GM19239 (cell line): Measurements from ENCODE around the gene LEFTY1.
"Not testable (repeated sequence)": the region's sequence is repeated elsewhere in the genome, so short reads cannot be mapped to it uniquely, and the experiment has no call there.

ENCODE experiments used
- DNase-seq: peaks from one replicate; pipeline ENCODE4 v3.0.0; 2011; ENCODE audit warnings: low spot score; ENCODE audit not compliant: insufficient read length
- FAIRE-seq: peaks from 2 replicates; lab custom pipeline; 2011; peaks lifted over from hg19 to GRCh38; lab: Jason Lieb, UNC

The LEFTY1 gene

GRCh38 chr1:225890346-225891228 lies 1.6 kb upstream of the LEFTY1 start:
- no peak for FAIRE-seq
- no peak for DNase-seq

DNA sequence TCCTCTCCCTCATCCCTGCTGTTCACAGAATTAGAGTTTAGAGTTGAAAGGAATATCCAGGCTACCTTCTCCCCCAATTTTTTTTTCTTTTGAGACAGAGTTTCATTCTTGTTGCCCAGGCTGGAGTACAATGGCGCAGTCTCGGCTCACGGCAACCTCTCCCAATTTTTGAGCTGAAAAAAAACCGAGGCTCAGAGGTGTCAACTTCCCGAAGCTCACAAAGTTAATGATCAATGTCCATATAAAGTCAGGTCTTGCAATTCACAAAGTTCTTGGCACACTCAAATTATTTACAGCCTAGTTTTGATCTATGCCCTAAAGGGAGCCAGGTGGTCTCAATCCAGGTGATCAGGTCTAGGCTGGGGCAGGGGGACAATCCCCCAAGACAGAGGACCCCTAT lies 797 bp upstream of the LEFTY1 start:
- no peak for DNase-seq
- no peak for FAIRE-seq

DNA sequence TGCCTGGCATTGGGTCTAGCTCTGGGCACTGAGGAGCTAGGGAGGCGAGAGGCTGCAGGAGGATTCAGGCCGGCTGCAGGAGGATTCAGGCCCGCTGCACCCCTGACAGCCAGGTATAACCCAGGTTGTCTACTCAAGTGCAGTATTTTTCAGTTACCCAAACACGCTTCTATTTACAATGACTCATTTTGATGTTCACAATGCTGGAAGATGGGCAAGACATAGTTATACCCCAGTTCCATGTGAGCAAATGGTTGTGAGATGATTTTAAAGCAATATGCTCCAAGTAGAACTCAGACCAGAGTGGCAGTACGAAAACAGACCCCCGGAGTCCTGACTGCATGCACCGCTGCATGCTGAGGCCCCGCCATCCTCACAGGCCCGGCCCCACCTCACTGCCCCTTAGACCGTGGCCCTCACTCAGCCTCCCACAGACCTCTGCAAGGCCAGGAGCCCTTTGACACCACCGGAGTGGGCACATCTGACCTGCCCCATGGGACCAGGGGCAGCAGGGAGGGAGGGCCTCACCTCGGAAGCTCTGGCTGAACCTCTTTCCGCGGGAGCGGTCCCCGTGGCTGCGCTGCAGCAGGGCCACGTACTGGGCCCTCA lies 553 bp downstream of the LEFTY1 start:
- FAIRE-seq (no peak), DNase-seq (no peak)

DNA sequence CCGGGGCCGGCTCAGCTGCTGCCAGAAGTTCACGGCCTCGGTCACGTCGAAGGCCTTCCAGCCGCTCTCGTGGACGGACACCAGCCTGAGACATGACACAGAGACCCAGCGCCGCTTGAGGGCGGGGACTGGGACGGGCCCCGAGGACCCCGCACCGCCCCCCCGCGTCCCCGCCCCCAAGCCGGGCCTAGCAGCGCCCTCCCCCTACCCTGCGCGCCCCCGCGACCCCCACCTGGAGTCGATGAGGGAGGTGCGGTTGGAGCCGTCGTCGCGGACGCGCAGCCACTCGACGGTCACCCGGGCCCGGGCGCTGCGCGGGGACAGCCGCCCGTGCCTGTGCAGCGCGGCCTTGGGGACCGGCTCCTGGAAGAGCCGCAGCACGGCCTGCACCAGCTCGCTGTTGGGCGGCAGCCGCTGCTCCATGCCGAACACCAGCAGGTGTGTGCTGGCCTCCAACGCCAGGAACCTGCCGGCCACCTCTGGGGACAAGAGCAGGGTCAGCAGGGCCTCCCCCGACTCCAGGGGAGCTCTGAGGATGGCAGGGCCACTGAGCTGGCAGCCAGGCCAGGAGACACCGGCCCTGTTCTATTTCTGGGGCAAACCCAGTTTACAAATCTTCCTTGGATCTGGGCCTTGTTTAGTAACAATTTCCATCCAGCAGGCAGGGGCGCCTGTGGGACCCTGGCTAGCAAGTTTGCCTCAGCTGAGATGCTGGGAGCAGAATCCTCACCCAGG lies 1.2 kb downstream of the LEFTY1 start:
- not testable (repeated sequence) for FAIRE-seq, DNase-seq

- FAIRE-seq = no peak
These were observed 2.0 kb downstream of the LEFTY1 start for GRCh38 chr1:225887030-225887314.

DNA sequence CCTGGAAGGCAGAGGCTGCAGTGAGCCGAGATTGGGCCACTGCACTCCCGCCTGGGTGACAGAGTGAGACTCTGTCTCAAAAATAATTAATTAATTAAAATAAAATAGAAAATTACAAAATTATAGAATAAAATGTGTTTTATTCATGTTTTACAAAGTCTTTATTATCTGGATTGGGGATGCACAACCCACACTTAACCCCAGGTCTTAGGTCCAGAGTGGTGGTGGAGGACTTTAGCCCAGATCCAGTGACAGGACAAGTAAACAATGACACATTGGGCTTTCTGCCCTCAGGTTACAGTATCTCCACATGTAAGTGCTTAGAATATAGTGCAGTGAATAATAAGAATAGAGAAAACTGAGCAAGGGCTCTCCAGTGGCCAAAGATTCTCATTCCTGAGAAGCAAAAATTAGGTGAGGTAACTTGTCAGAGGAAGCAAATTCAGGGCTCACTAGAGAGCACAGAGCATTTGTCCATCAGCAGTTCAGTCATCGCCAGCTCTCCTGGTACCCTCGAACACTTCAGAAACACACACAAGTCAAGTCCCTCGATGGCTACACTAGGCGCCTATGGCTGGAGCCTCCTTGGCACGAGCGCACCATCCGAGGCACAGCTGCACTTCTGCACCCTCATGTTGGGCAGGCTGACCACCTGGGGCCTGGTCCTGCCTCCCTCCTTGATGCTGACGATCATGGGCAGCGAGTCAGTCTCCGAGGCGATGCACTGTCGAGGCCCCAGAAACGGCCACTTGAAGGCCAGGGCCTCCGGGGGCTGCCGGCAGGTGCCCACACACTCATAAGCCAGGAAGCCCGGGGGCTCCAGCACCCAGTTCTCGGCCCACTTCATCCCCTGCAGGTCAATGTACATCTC lies 2.6 kb downstream of the LEFTY1 start:
- DNase-seq (no peak), FAIRE-seq (no peak)

More at GRCh38 chr1:225887030-225887314, 2.0 kb downstream of the LEFTY1 start:
- DNase-seq = no peak

GRCh38 chr1:225885336-225885735 lies 3.6 kb downstream of the LEFTY1 start:
- DNase-seq (no peak), FAIRE-seq (no peak)

GRCh38 chr1:225883616-225884265 lies 5.2 kb downstream of the LEFTY1 start:
- FAIRE-seq (no peak), DNase-seq (no peak)

DNA sequence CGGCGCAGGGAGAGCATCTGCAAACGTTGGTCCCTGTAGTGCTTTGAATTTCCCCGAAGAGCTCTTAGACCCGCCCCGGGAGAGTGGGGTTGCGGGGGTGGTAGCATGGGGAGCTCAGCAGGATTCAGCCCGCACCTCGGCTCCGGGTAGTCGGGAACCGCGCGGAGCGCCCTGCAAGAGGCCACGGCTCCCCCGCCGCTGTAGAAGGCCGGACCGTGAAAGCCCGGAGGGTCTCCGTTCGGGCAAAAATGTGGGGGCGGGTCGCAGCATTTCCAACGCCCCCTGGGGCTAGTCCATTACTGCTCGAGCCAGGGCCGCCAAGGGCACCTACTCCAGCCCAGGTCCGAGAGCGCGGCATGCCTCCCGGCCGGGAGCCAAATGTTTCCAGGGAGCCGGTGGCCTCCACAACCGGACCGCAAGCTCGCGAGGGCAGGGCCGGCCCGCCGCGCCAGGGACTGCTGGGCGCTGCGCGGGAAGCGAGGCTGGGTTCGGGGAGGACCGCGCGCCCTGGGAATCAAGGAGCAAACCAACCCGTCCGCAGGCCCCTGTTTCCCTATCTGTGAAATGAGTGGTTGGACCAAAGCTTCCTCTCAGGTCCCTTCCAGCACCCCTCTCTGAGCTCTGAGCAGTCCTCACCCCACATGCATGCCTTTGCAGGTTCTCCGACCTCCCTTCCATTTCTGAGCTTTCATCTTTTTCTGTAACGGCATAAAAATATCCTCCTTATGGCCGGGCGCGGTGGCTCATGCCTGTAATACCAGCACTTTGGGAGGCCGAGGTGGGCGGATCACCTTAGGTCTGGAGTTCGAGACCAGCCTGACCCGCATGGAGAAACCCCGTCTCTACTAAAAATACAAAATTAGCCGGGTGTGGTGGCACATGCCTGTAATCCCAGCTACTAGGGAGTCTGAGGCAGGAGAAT lies 6.0 kb downstream of the LEFTY1 start:
- peak; percentile 46 for DNase-seq
- no peak for FAIRE-seq

DNA sequence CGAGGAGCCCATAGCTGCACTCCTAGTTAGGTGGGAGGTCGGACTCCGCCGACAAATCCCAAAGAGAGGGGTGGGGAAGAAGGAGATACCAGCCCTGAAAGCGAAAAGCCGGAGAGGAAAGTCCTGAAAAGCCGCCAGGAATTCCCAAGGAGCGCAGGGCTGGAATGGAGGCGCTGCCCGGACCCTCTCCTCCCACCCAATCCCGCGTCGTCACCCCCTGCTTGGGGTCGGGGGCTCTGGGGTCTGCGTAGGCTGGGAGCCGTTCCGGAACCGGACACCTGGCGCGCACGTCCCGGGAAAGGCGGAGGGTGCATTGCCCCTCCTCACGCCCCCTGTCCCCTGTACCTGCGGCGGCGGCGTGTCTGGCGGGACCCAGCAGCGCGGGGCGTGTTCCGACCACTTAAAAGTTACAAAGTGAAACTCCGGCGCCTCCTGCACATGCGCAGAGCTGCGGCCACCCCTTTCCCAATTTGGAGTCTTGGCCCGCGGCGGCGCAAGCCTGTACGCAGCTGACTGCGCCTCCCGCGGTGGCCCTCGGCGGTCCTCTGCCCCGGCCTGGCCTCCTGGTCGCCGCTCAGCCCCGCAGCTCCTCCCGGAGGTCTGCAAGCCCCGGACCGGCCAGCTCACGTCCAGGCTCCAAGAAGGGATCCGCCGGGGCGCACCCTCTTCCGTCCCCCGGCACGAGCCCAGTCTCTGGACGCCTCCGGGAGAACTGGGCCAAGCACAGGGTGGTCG lies 6.8 kb downstream of the LEFTY1 start, which contains the start of gene TMEM63A:
TSS of gene TMEM63A (minus strand) at position 422 of the 735 bp plus-strand sequence. CDS start 4,800 bp downstream, outside the sequence.
- DNase-seq = peak; percentile 95
- FAIRE-seq = peak; percentile 18

GRCh38 chr1:225881081-225881958 lies 7.6 kb downstream of the LEFTY1 start:
- DNase-seq = peak; percentile 61

DNA sequence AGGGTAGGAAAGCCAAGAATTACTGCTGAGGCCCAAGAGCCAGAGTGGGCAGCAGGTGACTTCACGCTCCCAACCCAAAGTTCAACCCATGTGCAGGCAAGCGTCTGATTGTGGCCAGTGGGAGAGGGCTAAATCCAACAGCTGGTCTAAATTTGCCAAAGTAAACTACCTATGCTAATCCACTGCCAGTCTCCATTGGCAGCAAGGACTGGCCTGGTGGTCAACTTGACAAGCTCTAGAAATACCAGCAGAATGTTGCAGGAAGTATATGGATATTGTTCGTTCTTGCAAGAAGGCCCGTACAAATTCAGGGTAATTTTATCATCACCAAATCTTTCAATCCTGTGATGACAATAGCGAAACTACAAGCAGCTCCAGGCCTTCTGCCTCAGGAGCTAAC lies 8.3 kb downstream of the LEFTY1 start:
- no peak for FAIRE-seq
- no peak for DNase-seq

More at GRCh38 chr1:225881081-225881958, 7.6 kb downstream of the LEFTY1 start:
- FAIRE-seq = peak; percentile 40

GRCh38 chr1:225880222-225880588 lies 8.7 kb downstream of the LEFTY1 start:
- FAIRE-seq = no peak
- DNase-seq = no peak

- DNase-seq (no peak), FAIRE-seq (no peak)
These were observed 9.3 kb downstream of the LEFTY1 start for GRCh38 chr1:225879521-225880221.

DNA sequence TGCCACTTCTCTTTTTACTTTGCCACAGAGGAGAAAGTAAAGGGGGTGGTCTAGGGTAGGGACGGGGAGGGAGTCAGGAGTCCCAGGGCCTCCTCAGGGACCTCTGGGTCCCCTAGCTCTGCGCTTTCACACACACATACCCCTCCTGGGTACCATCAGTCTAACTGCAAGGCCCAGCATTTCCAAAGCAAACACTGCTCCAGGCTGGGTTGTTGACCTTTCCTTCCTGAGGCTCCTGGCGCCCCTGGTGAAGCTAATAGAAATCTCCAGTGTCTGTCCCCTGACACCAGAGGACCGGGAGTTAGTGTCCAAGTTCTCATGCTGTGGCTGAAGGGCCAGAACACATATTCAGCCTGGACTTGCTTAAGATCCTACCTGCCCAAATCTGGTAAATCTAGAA lies 10.7 kb downstream of the LEFTY1 start:
- DNase-seq (no peak), FAIRE-seq (no peak)

GRCh38 chr1:225877580-225877979 lies 11.4 kb downstream of the LEFTY1 start:
- FAIRE-seq (no peak), DNase-seq (no peak)
